Measurements from ENCODE around the gene PCBP3. TPM values are rescaled to one million over a fixed set of nuclear protein-coding genes. Genes with fewer than 3 reads are reported as not detected.
"Not testable (repeated sequence)": the region's sequence is repeated elsewhere in the genome, so short reads cannot be mapped to it uniquely, and the experiment has no call there.

Gene PCBP3
- polyA plus RNA-seq, 1 donor (not counting 4 experiments of a cell fraction or from before 2014, with no cell fraction given): 0.25 TPM

DNA sequence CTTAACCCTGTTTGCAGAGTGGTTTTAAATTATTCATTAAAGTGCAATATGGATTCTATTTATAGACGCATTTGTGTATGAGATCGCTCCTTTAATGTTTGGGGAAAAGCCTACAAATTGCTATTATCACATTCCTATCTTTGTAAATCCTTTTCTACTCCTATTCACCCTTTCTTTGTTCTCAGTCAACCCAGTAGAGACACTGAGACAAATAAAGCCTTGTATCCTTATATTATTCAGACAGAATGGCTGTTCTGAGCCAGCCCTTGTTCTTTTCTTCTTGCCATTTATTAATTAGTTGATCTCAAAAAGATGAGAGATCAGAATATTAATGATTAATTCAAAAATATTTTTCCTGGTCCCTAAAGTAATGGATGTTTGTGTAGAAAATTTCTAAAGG, 8.4 kb downstream of the PCBP3 start:
- TF ChIP-seq EZH2 (IDR thresholded peaks at IDR 0.05; ENCODE audit: low read length): no peak
- TF ChIP-seq, protein P1, sequence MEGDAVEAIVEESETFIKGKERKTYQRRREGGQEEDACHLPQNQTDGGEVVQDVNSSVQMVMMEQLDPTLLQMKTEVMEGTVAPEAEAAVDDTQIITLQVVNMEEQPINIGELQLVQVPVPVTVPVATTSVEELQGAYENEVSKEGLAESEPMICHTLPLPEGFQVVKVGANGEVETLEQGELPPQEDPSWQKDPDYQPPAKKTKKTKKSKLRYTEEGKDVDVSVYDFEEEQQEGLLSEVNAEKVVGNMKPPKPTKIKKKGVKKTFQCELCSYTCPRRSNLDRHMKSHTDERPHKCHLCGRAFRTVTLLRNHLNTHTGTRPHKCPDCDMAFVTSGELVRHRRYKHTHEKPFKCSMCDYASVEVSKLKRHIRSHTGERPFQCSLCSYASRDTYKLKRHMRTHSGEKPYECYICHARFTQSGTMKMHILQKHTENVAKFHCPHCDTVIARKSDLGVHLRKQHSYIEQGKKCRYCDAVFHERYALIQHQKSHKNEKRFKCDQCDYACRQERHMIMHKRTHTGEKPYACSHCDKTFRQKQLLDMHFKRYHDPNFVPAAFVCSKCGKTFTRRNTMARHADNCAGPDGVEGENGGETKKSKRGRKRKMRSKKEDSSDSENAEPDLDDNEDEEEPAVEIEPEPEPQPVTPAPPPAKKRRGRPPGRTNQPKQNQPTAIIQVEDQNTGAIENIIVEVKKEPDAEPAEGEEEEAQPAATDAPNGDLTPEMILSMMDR (optimal IDR thresholded peaks at IDR 0.05 in 1 of 3, IDR thresholded peaks at IDR 0.05 in 1 of 3, conservative IDR thresholded peaks at IDR 0.05 in 1 of 3; ENCODE audit: extremely low read depth in 1 of 3, insufficient read depth in 2 of 3, low read length in 3 of 3): no peak
- FAIRE-seq (no peak), DNase-seq (ENCODE audit: low read depth, low spot score) (no peak)

DNA sequence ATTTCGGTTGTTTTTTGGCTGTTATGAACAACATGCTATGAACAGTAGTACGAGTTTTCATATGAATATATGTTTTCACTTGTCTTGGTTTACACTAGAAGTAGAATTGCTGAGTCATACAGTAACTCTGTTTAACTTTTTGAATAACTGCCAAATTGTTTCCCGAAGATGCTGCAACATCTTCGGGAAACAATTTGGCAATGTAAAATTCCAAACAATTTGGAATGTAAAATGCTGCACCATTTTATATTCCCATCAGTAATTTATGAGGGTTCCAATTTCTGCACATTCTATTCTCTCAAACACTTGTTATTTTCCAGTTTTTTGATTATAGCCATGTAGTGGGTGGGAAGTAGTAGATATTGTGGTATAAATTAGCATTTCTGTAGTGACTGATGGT, 11.6 kb downstream of the PCBP3 start:
- DNase-seq (ENCODE audit: low read depth, low spot score): no peak
- FAIRE-seq: no peak
- H3K9me1 ChIP-seq (ENCODE audit: control insufficient read depth, extremely low read depth, insufficient read depth, low read length): no peaks in the 10 kb centered on the region
- H3K9ac ChIP-seq (ENCODE audit: control insufficient read depth, extremely low read depth, insufficient read depth, low read length): no peak overlapping the region
- dilution Hi-C loops (cut with MboI; ENCODE audit: extremely low pct_ligation_motif_present, low sequenced_read_pairs): no loop called here
- no peak overlapping the region for H3K27ac ChIP-seq (ENCODE audit: control insufficient read depth, insufficient read depth, low read length)
- H3K4me1 ChIP-seq (ENCODE audit: control insufficient read depth, extremely low read depth, insufficient read depth, low read length): no peaks in the 10 kb centered on the region
- H3K27me3 ChIP-seq (ENCODE audit: control insufficient read depth, extremely low read depth, insufficient read depth, low read length): no peaks in the 10 kb centered on the region
- H2AFZ ChIP-seq (ENCODE audit: control insufficient read depth, low read length): no peak overlapping the region
- TF ChIP-seq, protein P1 (optimal IDR thresholded peaks at IDR 0.05 in 1 of 3, IDR thresholded peaks at IDR 0.05 in 1 of 3, conservative IDR thresholded peaks at IDR 0.05 in 1 of 3; ENCODE audit: extremely low read depth in 1 of 3, insufficient read depth in 2 of 3, low read length in 3 of 3): no peak
- TF ChIP-seq EZH2 (IDR thresholded peaks at IDR 0.05; ENCODE audit: low read length): no peak
- no peak overlapping the region for H3K4me2 ChIP-seq (ENCODE audit: control insufficient read depth, extremely low read depth, insufficient read depth, low read depth, low read length)
- H3K79me2 ChIP-seq (ENCODE audit: control insufficient read depth, insufficient read depth, low read length): no peaks in the 10 kb centered on the region
- no peaks in the 10 kb centered on the region for H3K9me3 ChIP-seq (ENCODE audit: control insufficient read depth, low read depth, low read length)
- H3K36me3 ChIP-seq (ENCODE audit: control insufficient read depth in 2 of 2, extremely low read depth in 1 of 2, insufficient read depth in 2 of 2, low read length in 2 of 2): no peaks in the 10 kb centered on the region
- no peak overlapping the region for H3K4me3 ChIP-seq (ENCODE audit: control insufficient read depth in 2 of 3, extremely low read depth in 1 of 3, insufficient read depth in 2 of 3, low read depth in 1 of 3, low read length in 3 of 3)
- no peaks in the 10 kb centered on the region for H4K20me1 ChIP-seq (ENCODE audit: control insufficient read depth, extremely low read depth, insufficient read depth, low read length)

More for the DNA sequence above, 8.4 kb downstream of the PCBP3 start:
- Histone ChIP-seq H3K36me3 (ENCODE audit: control insufficient read depth in 2 of 2, extremely low read depth in 1 of 2, insufficient read depth in 2 of 2, low read length in 2 of 2) (no peaks in the 10 kb centered on the region), H3K79me2 (ENCODE audit: control insufficient read depth, insufficient read depth, low read length) (no peaks in the 10 kb centered on the region), H4K20me1 (ENCODE audit: control insufficient read depth, extremely low read depth, insufficient read depth, low read length) (no peaks in the 10 kb centered on the region), H3K4me1 (ENCODE audit: control insufficient read depth, extremely low read depth, insufficient read depth, low read length) (no peaks in the 10 kb centered on the region), H3K4me3 (ENCODE audit: control insufficient read depth in 2 of 3, extremely low read depth in 1 of 3, insufficient read depth in 2 of 3, low read depth in 1 of 3, low read length in 3 of 3) (no peak overlapping the region), H3K9me1 (ENCODE audit: control insufficient read depth, extremely low read depth, insufficient read depth, low read length) (no peaks in the 10 kb centered on the region), H3K27me3 (ENCODE audit: control insufficient read depth, extremely low read depth, insufficient read depth, low read length) (no peaks in the 10 kb centered on the region), H3K9me3 (ENCODE audit: control insufficient read depth, low read depth, low read length) (no peaks in the 10 kb centered on the region), H3K9ac (ENCODE audit: control insufficient read depth, extremely low read depth, insufficient read depth, low read length) (no peak overlapping the region), H3K4me2 (ENCODE audit: control insufficient read depth, extremely low read depth, insufficient read depth, low read depth, low read length) (no peak overlapping the region), H3K27ac (ENCODE audit: control insufficient read depth, insufficient read depth, low read length) (no peak overlapping the region), H2AFZ (ENCODE audit: control insufficient read depth, low read length) (no peak overlapping the region)
- dilution Hi-C loops (cut with MboI; ENCODE audit: extremely low pct_ligation_motif_present, low sequenced_read_pairs): no loop called here

DNA sequence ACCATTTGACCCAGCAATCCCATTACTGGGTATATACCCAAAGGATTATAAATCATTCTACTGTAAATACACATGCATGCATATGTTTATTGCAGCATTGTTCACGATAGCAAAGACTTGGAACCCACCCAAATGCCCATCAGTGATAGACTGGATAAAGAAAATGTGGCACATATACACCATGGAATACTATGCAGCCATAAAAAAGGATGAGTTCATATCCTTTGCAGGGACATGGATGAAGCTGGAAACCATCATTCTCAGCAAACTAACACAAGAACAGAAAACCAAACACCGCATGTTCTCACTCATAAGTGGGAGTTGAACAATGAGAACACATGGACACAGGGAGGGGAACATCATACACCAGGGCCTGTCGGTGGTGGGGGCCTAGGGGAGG, 12.6 kb downstream of the PCBP3 start:
- H3K27ac ChIP-seq (ENCODE audit: control insufficient read depth, insufficient read depth, low read length); H4K20me1 ChIP-seq (ENCODE audit: control insufficient read depth, extremely low read depth, insufficient read depth, low read length); H3K4me2 ChIP-seq (ENCODE audit: control insufficient read depth, extremely low read depth, insufficient read depth, low read depth, low read length); dilution Hi-C loops (cut with MboI; ENCODE audit: extremely low pct_ligation_motif_present, low sequenced_read_pairs); DNase-seq (ENCODE audit: low read depth, low spot score); FAIRE-seq; H3K4me3 ChIP-seq (ENCODE audit: control insufficient read depth in 2 of 3, extremely low read depth in 1 of 3, insufficient read depth in 2 of 3, low read depth in 1 of 3, low read length in 3 of 3); H3K4me1 ChIP-seq (ENCODE audit: control insufficient read depth, extremely low read depth, insufficient read depth, low read length); H3K27me3 ChIP-seq (ENCODE audit: control insufficient read depth, extremely low read depth, insufficient read depth, low read length); H3K9me1 ChIP-seq (ENCODE audit: control insufficient read depth, extremely low read depth, insufficient read depth, low read length); H3K9me3 ChIP-seq (ENCODE audit: control insufficient read depth, low read depth, low read length); H3K9ac ChIP-seq (ENCODE audit: control insufficient read depth, extremely low read depth, insufficient read depth, low read length); H3K79me2 ChIP-seq (ENCODE audit: control insufficient read depth, insufficient read depth, low read length); H2AFZ ChIP-seq (ENCODE audit: control insufficient read depth, low read length); H3K36me3 ChIP-seq (ENCODE audit: control insufficient read depth in 2 of 2, extremely low read depth in 1 of 2, insufficient read depth in 2 of 2, low read length in 2 of 2): not testable (repeated sequence)

DNA sequence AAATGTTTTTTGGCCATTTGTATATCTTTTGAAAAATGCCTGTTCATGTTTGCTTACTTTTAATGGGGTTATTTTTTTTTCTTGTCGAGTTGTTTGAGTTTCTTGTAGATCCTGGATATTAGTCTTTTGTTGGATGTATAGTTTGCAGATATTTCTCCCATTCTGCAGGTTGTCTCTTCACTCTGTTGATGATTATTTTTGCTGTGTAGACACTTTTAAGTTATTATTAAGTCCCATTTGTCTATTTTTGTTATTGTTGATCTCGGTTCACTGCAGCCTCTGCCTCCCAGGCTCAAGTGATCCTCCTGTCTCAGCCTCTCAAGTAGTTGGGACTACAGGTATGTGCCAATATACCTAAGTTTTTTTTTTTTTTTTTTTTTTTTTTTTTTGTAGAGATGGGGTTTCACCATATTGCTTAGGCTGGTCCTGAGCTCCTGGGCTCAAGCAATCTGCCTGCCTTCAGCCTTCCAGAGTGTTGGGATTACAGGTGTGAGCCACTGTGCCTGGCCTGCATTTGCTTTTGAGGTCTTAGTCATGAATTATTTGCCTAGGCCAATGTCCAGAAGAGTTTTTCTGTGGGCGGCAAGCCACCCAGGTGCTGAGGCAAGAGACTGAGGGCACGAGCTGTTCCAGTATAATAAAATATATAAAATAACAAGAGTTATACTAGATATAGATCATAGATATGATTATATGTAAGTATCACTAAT, 18.5 kb downstream of the PCBP3 start:
- H3K79me2 ChIP-seq (ENCODE audit: control insufficient read depth, insufficient read depth, low read length); H4K20me1 ChIP-seq (ENCODE audit: control insufficient read depth, extremely low read depth, insufficient read depth, low read length); H3K4me3 ChIP-seq (ENCODE audit: control insufficient read depth in 2 of 3, extremely low read depth in 1 of 3, insufficient read depth in 2 of 3, low read depth in 1 of 3, low read length in 3 of 3); H2AFZ ChIP-seq (ENCODE audit: control insufficient read depth, low read length); H3K27me3 ChIP-seq (ENCODE audit: control insufficient read depth, extremely low read depth, insufficient read depth, low read length); DNase-seq (ENCODE audit: low read depth, low spot score); H3K9me3 ChIP-seq (ENCODE audit: control insufficient read depth, low read depth, low read length); H3K9me1 ChIP-seq (ENCODE audit: control insufficient read depth, extremely low read depth, insufficient read depth, low read length); H3K9ac ChIP-seq (ENCODE audit: control insufficient read depth, extremely low read depth, insufficient read depth, low read length); H3K4me2 ChIP-seq (ENCODE audit: control insufficient read depth, extremely low read depth, insufficient read depth, low read depth, low read length); FAIRE-seq; H3K36me3 ChIP-seq (ENCODE audit: control insufficient read depth in 2 of 2, extremely low read depth in 1 of 2, insufficient read depth in 2 of 2, low read length in 2 of 2); dilution Hi-C loops (cut with MboI; ENCODE audit: extremely low pct_ligation_motif_present, low sequenced_read_pairs); H3K27ac ChIP-seq (ENCODE audit: control insufficient read depth, insufficient read depth, low read length); H3K4me1 ChIP-seq (ENCODE audit: control insufficient read depth, extremely low read depth, insufficient read depth, low read length): not testable (repeated sequence)
